ENCODE results near the gene ZNF385B. TPM values are rescaled to one million over a fixed set of nuclear protein-coding genes. Genes with fewer than 3 reads are reported as not detected.

Gene ZNF385B
- total RNA-seq, 1 experiment from 2014 or later, result 0.77 TPM

DNA sequence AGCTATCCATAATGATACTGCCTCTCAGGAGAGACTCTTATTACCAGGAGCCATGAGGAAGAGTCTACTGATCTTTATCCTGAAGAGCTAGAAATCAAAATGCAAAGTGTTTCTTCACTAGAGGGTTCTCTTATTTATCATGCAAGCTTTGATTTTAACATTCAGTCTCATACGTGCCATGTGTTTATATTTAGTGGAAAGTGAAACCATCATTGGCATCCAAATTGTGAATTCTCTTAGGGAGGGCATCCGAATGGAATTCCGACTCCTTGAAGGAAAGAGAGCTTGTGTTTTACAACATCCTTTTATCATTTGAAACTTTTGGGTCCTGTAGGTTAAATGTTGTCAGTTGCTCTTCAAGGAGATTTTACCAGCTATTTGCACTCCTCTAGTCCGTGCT lies 426.4 kb downstream of the ZNF385B start:
- intact Hi-C loops (cut with micrococcal nuclease; ENCODE audit: unreplicated experiment), result no loop called here
- H3K27me3 ChIP-seq (replicated peaks; ENCODE audit: control insufficient read depth, insufficient read depth, low read length), result no peaks in the 10 kb centered on the region
- no peak overlapping the region for H3K27ac Mint-ChIP-seq (ENCODE audit: unreplicated experiment)

DNA sequence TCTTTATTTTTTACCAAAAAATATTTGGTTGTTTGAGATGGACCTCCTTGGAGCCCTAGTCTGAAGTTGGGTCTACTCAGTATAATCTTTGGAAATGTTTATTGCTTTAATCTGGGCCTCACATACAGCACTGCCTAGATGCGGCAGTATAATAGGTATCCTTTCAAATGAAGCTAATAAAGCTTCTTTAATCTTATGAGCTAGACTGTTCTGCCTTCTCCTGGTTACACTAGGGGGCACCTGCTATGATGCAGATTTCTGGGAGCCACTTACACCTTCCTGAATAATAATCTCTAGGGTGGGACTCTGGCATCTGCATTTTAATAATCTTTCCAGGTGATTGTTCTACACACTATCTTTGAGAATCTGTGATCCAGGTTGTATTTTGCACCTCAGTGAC lies 427.1 kb downstream of the ZNF385B start:
- peaks cover 1% of the 10 kb centered on the region for H3K4me1 Mint-ChIP-seq (ENCODE audit: low read depth, unreplicated experiment)
- no peaks in the 10 kb centered on the region for H3K36me3 Mint-ChIP-seq (ENCODE audit: insufficient read depth, unreplicated experiment)
- H3K36me3 ChIP-seq (ENCODE audit: control insufficient read depth, insufficient read depth, low read length), result no peaks in the 10 kb centered on the region
- intact Hi-C loops (cut with micrococcal nuclease; ENCODE audit: unreplicated experiment), result no loop called here
- BruUV-seq (replicated peaks), result no TSS peak
- TF ChIP-seq, protein P1, sequence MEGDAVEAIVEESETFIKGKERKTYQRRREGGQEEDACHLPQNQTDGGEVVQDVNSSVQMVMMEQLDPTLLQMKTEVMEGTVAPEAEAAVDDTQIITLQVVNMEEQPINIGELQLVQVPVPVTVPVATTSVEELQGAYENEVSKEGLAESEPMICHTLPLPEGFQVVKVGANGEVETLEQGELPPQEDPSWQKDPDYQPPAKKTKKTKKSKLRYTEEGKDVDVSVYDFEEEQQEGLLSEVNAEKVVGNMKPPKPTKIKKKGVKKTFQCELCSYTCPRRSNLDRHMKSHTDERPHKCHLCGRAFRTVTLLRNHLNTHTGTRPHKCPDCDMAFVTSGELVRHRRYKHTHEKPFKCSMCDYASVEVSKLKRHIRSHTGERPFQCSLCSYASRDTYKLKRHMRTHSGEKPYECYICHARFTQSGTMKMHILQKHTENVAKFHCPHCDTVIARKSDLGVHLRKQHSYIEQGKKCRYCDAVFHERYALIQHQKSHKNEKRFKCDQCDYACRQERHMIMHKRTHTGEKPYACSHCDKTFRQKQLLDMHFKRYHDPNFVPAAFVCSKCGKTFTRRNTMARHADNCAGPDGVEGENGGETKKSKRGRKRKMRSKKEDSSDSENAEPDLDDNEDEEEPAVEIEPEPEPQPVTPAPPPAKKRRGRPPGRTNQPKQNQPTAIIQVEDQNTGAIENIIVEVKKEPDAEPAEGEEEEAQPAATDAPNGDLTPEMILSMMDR (IDR thresholded peaks at IDR 0.05; ENCODE audit: insufficient read depth in 1 of 2, low read depth in 1 of 2, low read length in 1 of 2, severe bottlenecking in 1 of 2, unreplicated experiment in 1 of 2), result no peak
- DNase-seq, result no peak
- H3K9me3 Mint-ChIP-seq (ENCODE audit: unreplicated experiment), result no peaks in the 10 kb centered on the region
- H3K4me1 ChIP-seq, result no peaks in the 10 kb centered on the region
- no peaks in the 10 kb centered on the region for H3K9me3 ChIP-seq
- no peak overlapping the region for H3K4me3 ChIP-seq (ENCODE audit: low read depth, low read length)
- ChIA-PET POLR2A (no interaction called here), CTCF (no interaction called here)
- H3K27me3 ChIP-seq (replicated peaks; ENCODE audit: control insufficient read depth, insufficient read depth, low read length), result no peaks in the 10 kb centered on the region
- no peak overlapping the region for H3K4me3 Mint-ChIP-seq (ENCODE audit: unreplicated experiment)
- H3K27me3 Mint-ChIP-seq (ENCODE audit: insufficient read depth, unreplicated experiment), result no peaks in the 10 kb centered on the region
- no peak overlapping the region for H3K27ac Mint-ChIP-seq (ENCODE audit: unreplicated experiment)

More for the DNA sequence above, 426.4 kb downstream of the ZNF385B start:
- TF ChIP-seq, protein P1 (IDR thresholded peaks at IDR 0.05; ENCODE audit: insufficient read depth in 1 of 2, low read depth in 1 of 2, low read length in 1 of 2, severe bottlenecking in 1 of 2, unreplicated experiment in 1 of 2), result no peak
- H3K27me3 Mint-ChIP-seq (ENCODE audit: insufficient read depth, unreplicated experiment), result no peaks in the 10 kb centered on the region
- CTCF ChIA-PET, result no interaction called here
- DNase-seq, result no peak
- H3K36me3 ChIP-seq (ENCODE audit: control insufficient read depth, insufficient read depth, low read length), result no peaks in the 10 kb centered on the region
- H3K4me3 ChIP-seq (ENCODE audit: low read depth, low read length), result no peak overlapping the region
- no peaks in the 10 kb centered on the region for H3K9me3 ChIP-seq
- POLR2A ChIA-PET, result no interaction called here
- H3K4me1 ChIP-seq, result no peaks in the 10 kb centered on the region
- BruUV-seq (replicated peaks), result no TSS peak
- H3K4me1 Mint-ChIP-seq (ENCODE audit: low read depth, unreplicated experiment), result no peaks in the 10 kb centered on the region
- H3K36me3 Mint-ChIP-seq (ENCODE audit: insufficient read depth, unreplicated experiment), result no peaks in the 10 kb centered on the region
- H3K9me3 Mint-ChIP-seq (ENCODE audit: unreplicated experiment), result no peaks in the 10 kb centered on the region
- H3K4me3 Mint-ChIP-seq (ENCODE audit: unreplicated experiment), result no peak overlapping the region

GRCh38 chr2:179432751-179433150 lies 428.7 kb downstream of the ZNF385B start:
- no peak for DNase-seq
- BruUV-seq (replicated peaks), result no TSS peak
- CTCF ChIA-PET, result no interaction called here
- peaks cover 10% of the 10 kb centered on the region for H3K4me1 Mint-ChIP-seq (ENCODE audit: low read depth, unreplicated experiment)
- TF ChIP-seq, protein P1 (IDR thresholded peaks at IDR 0.05; ENCODE audit: insufficient read depth in 1 of 2, low read depth in 1 of 2, low read length in 1 of 2, severe bottlenecking in 1 of 2, unreplicated experiment in 1 of 2), result no peak
- H3K27me3 Mint-ChIP-seq (ENCODE audit: insufficient read depth, unreplicated experiment), result no peaks in the 10 kb centered on the region
- Histone ChIP-seq H3K36me3 (ENCODE audit: control insufficient read depth, insufficient read depth, low read length) (no peaks in the 10 kb centered on the region), H3K4me3 (ENCODE audit: low read depth, low read length) (no peak overlapping the region), H3K9me3 (no peaks in the 10 kb centered on the region), H3K27me3 (replicated peaks; ENCODE audit: control insufficient read depth, insufficient read depth, low read length) (no peaks in the 10 kb centered on the region), H3K4me1 (no peaks in the 10 kb centered on the region)
- H3K36me3 Mint-ChIP-seq (ENCODE audit: insufficient read depth, unreplicated experiment), result no peaks in the 10 kb centered on the region
- no peak overlapping the region for H3K4me3 Mint-ChIP-seq (ENCODE audit: unreplicated experiment)
- POLR2A ChIA-PET, result no interaction called here
- H3K27ac Mint-ChIP-seq (ENCODE audit: unreplicated experiment), result no peak overlapping the region
- intact Hi-C loops (cut with micrococcal nuclease; ENCODE audit: unreplicated experiment), result no loop called here
- H3K9me3 Mint-ChIP-seq (ENCODE audit: unreplicated experiment), result no peaks in the 10 kb centered on the region

Measured in Caco-2 (cell line).